ENCODE results near the gene IFT25.

DNA sequence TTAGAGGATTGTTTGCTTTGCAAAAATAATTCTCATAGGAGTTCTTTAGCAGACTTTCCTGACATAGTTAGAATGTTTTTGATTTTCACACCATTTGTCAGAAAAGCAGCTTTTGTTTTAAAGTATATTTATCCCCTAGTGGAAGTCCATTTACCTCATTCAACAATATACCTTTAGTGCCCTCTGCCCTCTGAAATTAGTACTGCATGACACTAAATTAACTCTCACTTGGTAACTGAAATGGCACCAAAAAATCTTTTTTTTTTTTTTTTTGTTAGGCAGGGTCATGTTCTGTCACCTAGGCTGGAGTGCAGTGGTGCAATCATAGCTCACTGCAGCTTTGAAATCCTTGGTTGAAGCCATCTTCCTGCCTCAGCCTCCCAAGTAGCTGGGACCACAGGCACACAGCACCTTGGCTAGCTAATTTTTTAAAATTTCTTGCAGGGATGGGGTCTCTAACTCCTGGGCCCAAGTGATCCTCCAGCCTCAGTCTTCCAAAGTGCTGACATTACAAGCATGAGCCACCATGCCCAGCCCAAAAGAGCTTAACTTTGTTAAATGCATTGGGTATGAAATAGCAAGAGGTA is 14.3 kb upstream of the IFT25 start:
- TF ChIP-seq EZH2 (IDR thresholded peaks at IDR 0.05; ENCODE audit: insufficient read depth, low read length): no peak
- TF ChIP-seq, protein P1, sequence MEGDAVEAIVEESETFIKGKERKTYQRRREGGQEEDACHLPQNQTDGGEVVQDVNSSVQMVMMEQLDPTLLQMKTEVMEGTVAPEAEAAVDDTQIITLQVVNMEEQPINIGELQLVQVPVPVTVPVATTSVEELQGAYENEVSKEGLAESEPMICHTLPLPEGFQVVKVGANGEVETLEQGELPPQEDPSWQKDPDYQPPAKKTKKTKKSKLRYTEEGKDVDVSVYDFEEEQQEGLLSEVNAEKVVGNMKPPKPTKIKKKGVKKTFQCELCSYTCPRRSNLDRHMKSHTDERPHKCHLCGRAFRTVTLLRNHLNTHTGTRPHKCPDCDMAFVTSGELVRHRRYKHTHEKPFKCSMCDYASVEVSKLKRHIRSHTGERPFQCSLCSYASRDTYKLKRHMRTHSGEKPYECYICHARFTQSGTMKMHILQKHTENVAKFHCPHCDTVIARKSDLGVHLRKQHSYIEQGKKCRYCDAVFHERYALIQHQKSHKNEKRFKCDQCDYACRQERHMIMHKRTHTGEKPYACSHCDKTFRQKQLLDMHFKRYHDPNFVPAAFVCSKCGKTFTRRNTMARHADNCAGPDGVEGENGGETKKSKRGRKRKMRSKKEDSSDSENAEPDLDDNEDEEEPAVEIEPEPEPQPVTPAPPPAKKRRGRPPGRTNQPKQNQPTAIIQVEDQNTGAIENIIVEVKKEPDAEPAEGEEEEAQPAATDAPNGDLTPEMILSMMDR (IDR thresholded peaks at IDR 0.05; ENCODE audit: insufficient read depth, low read depth, low read length): peak; percentile 42

Measured in astrocyte (in vitro differentiated cells and primary cell).